ENCODE data around the gene PPP4C.
"Not testable (repeated sequence)": the region's sequence is repeated elsewhere in the genome, so short reads cannot be mapped to it uniquely, and the experiment has no call there.

Gene PPP4C

GRCh38 chr16:30113031-30113710 is 37.4 kb downstream of the PPP4C start, which contains the start of gene GDPD3:
Gene GDPD3, minus strand, starts transcription at chr16:30113537. Its CDS starts 59 bp downstream, at chr16:30113478.
- no peak for DNase-seq (ENCODE audit: low read depth)
- H3K4me3 ChIP-seq (ENCODE audit: low read depth, low read length): no peak within 1 kb of the TSS
- no peak for TF ChIP-seq CTCF (IDR thresholded peaks at IDR 0.05; ENCODE audit: insufficient read depth, low read depth, low read length, missing control alignments)

GRCh38 chr16:30113711-30114333 is 38.0 kb downstream of the PPP4C start:
- DNase-seq (ENCODE audit: low read depth): no peak
- no peak for TF ChIP-seq CTCF (IDR thresholded peaks at IDR 0.05; ENCODE audit: insufficient read depth, low read depth, low read length, missing control alignments)
- no peak overlapping the region for H3K4me3 ChIP-seq (ENCODE audit: low read depth, low read length)

GRCh38 chr16:30114411-30114810 is 38.6 kb downstream of the PPP4C start:
- no peak for TF ChIP-seq CTCF (IDR thresholded peaks at IDR 0.05; ENCODE audit: insufficient read depth, low read depth, low read length, missing control alignments)
- no peak overlapping the region for H3K4me3 ChIP-seq (ENCODE audit: low read depth, low read length)
- DNase-seq (ENCODE audit: low read depth): no peak

GRCh38 chr16:30114833-30115232 is 39.0 kb downstream of the PPP4C start:
- H3K4me3 ChIP-seq (ENCODE audit: low read depth, low read length); DNase-seq (ENCODE audit: low read depth): not testable (repeated sequence)

- no peak overlapping the region for H3K4me3 ChIP-seq (ENCODE audit: low read depth, low read length)
- no peak for DNase-seq (ENCODE audit: low read depth)
- TF ChIP-seq CTCF (IDR thresholded peaks at IDR 0.05; ENCODE audit: insufficient read depth, low read depth, low read length, missing control alignments): no peak
These were observed 39.4 kb downstream of the PPP4C start for GRCh38 chr16:30115238-30115637.

- no peak overlapping the region for H3K4me3 ChIP-seq (ENCODE audit: low read depth, low read length)
- DNase-seq (ENCODE audit: low read depth): no peak
- no peak for TF ChIP-seq CTCF (IDR thresholded peaks at IDR 0.05; ENCODE audit: insufficient read depth, low read depth, low read length, missing control alignments)
These were observed 40.8 kb downstream of the PPP4C start for GRCh38 chr16:30116291-30117207.

- DNase-seq (ENCODE audit: low read depth): no peak
- TF ChIP-seq CTCF (IDR thresholded peaks at IDR 0.05; ENCODE audit: insufficient read depth, low read depth, low read length, missing control alignments): no peak
- H3K4me3 ChIP-seq (ENCODE audit: low read depth, low read length): no peak overlapping the region
These were observed 42.0 kb downstream of the PPP4C start for GRCh38 chr16:30117768-30118167.
